Hepatocyte (in vitro differentiated cells): ENCODE measurements around the gene PRDM16.

Experiments used
- EZH2phosphoT487 ChIP-seq: fragments of 200-600 bp; sonication (generic); IDR thresholded peaks from one replicate; pipeline ENCODE4 v1.6.1; 2018; ENCODE audit warnings: antibody characterized with exemption, mild to moderate bottlenecking, low read depth, moderate library complexity; ENCODE audit not compliant: unreplicated experiment, severe bottlenecking
- TF ChIP-seq, protein P1 (sequence below): fragments of 200-600 bp; sonication (generic); IDR thresholded peaks from 2 replicates; pipeline ENCODE4 v1.5.1; 2016; ENCODE audit warnings: antibody characterized with exemption, mild to moderate bottlenecking; ENCODE audit not compliant: poor library complexity

DNA sequence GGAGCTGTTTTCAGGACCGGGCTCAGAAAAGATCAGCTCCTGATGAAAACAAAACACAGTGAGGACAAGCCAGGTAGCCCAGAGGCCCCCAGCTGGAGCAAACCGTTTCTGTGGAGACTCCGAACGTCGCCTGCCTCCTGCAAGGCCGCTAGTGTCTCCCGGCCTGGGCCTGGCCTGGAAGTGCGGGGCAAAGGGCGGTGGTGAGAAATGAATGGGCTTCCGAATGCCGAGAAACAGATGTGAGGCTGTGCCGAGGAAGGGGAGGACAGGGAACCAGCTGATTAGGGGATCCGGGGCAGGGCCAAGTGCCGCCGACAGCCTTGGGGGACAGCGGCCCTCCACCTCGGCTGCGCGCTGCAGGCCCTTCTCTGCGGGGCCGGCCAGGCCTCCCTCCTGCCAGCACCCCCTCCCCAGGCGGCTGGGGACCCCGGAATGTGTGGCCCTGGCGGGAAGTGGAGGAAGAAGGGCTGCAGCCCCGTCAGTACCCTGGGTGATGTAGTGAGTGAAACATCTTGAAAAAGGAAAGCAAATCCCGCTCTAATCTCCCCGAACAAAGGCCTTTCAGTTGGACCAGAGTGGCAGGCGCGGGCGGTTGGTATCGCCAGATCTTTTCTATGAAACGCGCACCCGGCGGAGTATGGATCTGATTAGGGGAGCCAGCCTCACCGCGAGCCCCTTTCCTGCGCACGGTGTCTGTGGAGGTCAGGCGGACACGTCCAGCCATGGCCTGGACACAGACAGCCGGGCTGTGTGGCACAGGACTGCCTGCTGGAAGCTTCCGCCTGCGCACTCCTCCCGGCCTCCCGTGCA, 52.6 kb downstream of the PRDM16 start:
- TF ChIP-seq EZH2phosphoT487 = no peak
- TF ChIP-seq, protein P1, sequence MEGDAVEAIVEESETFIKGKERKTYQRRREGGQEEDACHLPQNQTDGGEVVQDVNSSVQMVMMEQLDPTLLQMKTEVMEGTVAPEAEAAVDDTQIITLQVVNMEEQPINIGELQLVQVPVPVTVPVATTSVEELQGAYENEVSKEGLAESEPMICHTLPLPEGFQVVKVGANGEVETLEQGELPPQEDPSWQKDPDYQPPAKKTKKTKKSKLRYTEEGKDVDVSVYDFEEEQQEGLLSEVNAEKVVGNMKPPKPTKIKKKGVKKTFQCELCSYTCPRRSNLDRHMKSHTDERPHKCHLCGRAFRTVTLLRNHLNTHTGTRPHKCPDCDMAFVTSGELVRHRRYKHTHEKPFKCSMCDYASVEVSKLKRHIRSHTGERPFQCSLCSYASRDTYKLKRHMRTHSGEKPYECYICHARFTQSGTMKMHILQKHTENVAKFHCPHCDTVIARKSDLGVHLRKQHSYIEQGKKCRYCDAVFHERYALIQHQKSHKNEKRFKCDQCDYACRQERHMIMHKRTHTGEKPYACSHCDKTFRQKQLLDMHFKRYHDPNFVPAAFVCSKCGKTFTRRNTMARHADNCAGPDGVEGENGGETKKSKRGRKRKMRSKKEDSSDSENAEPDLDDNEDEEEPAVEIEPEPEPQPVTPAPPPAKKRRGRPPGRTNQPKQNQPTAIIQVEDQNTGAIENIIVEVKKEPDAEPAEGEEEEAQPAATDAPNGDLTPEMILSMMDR = no peak
